SK-N-MC (cell line): ENCODE results near the gene PRKCQ.

Experiments used
- EZH2 ChIP-seq: fragments of 200-600 bp; sonication (generic); IDR thresholded peaks from one replicate; pipeline ENCODE4 v1.6.1; 2017; ENCODE audit warnings: antibody characterized with exemption
- FOXP2 ChIP-seq: optimal IDR thresholded peaks from 2 replicates; pipeline ENCODE3; 2011; ENCODE audit warnings: mild to moderate bottlenecking, moderate library complexity; ENCODE audit not compliant: insufficient read depth; ENCODE audit errors: extremely low read length, control extremely low read depth
- POLR2AphosphoS5 ChIP-seq: IDR thresholded peaks from 2 replicates; pipeline ENCODE4 v1.6.1; 2012; ENCODE audit warnings: mild to moderate bottlenecking, low read depth, low read length, borderline replicate concordance

- TF ChIP-seq EZH2 (no peak), POLR2AphosphoS5 (no peak), FOXP2 (no peak)
Measured at GRCh38 chr10:6590100-6590499, 10.0 kb upstream of the PRKCQ start.
